Measurements from ENCODE around the gene NPVF. TPM values are rescaled to one million over a fixed set of nuclear protein-coding genes. Genes with fewer than 3 reads are reported as not detected.

NPVF gene
- total and polyA plus RNA-seq, 2 of the 8 experiments (the other 6 are each of a cell fraction or from before 2014, with no cell fraction given): not detected

DNA sequence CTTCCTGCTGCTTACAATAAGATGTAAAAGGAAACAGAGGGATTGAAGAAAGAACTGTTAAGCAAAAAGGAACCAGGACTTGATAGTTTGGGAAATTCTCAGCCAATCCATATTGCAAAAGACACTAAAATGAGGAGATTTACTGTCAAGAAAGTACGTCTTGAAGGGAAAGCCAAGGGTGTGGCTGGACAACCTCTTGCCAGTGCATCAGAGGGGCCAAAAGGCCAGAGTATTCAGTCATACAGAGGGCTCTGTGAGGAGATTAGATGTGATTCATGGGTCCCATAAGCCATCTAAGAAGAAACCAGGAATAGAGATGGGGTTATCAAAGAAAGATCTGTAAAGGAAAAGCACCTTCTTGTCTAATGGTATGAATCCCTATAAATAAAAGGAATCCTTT is 25.4 kb upstream of the NPVF start (continued):
- TF ChIP-seq, protein P1, sequence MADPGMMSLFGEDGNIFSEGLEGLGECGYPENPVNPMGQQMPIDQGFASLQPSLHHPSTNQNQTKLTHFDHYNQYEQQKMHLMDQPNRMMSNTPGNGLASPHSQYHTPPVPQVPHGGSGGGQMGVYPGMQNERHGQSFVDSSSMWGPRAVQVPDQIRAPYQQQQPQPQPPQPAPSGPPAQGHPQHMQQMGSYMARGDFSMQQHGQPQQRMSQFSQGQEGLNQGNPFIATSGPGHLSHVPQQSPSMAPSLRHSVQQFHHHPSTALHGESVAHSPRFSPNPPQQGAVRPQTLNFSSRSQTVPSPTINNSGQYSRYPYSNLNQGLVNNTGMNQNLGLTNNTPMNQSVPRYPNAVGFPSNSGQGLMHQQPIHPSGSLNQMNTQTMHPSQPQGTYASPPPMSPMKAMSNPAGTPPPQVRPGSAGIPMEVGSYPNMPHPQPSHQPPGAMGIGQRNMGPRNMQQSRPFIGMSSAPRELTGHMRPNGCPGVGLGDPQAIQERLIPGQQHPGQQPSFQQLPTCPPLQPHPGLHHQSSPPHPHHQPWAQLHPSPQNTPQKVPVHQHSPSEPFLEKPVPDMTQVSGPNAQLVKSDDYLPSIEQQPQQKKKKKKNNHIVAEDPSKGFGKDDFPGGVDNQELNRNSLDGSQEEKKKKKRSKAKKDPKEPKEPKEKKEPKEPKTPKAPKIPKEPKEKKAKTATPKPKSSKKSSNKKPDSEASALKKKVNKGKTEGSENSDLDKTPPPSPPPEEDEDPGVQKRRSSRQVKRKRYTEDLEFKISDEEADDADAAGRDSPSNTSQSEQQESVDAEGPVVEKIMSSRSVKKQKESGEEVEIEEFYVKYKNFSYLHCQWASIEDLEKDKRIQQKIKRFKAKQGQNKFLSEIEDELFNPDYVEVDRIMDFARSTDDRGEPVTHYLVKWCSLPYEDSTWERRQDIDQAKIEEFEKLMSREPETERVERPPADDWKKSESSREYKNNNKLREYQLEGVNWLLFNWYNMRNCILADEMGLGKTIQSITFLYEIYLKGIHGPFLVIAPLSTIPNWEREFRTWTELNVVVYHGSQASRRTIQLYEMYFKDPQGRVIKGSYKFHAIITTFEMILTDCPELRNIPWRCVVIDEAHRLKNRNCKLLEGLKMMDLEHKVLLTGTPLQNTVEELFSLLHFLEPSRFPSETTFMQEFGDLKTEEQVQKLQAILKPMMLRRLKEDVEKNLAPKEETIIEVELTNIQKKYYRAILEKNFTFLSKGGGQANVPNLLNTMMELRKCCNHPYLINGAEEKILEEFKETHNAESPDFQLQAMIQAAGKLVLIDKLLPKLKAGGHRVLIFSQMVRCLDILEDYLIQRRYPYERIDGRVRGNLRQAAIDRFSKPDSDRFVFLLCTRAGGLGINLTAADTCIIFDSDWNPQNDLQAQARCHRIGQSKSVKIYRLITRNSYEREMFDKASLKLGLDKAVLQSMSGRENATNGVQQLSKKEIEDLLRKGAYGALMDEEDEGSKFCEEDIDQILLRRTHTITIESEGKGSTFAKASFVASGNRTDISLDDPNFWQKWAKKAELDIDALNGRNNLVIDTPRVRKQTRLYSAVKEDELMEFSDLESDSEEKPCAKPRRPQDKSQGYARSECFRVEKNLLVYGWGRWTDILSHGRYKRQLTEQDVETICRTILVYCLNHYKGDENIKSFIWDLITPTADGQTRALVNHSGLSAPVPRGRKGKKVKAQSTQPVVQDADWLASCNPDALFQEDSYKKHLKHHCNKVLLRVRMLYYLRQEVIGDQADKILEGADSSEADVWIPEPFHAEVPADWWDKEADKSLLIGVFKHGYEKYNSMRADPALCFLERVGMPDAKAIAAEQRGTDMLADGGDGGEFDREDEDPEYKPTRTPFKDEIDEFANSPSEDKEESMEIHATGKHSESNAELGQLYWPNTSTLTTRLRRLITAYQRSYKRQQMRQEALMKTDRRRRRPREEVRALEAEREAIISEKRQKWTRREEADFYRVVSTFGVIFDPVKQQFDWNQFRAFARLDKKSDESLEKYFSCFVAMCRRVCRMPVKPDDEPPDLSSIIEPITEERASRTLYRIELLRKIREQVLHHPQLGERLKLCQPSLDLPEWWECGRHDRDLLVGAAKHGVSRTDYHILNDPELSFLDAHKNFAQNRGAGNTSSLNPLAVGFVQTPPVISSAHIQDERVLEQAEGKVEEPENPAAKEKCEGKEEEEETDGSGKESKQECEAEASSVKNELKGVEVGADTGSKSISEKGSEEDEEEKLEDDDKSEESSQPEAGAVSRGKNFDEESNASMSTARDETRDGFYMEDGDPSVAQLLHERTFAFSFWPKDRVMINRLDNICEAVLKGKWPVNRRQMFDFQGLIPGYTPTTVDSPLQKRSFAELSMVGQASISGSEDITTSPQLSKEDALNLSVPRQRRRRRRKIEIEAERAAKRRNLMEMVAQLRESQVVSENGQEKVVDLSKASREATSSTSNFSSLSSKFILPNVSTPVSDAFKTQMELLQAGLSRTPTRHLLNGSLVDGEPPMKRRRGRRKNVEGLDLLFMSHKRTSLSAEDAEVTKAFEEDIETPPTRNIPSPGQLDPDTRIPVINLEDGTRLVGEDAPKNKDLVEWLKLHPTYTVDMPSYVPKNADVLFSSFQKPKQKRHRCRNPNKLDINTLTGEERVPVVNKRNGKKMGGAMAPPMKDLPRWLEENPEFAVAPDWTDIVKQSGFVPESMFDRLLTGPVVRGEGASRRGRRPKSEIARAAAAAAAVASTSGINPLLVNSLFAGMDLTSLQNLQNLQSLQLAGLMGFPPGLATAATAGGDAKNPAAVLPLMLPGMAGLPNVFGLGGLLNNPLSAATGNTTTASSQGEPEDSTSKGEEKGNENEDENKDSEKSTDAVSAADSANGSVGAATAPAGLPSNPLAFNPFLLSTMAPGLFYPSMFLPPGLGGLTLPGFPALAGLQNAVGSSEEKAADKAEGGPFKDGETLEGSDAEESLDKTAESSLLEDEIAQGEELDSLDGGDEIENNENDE (IDR thresholded peaks at IDR 0.05; ENCODE audit: insufficient replicate concordance, low read length): no peak
- TF ChIP-seq GTF2F1 (IDR thresholded peaks at IDR 0.05; ENCODE audit: borderline replicate concordance, low read depth, low read length): no peak

Measured in H1 (cell line).